ENCODE data around the gene AOPEP. TPM values are rescaled to one million over a fixed set of nuclear protein-coding genes. Genes with fewer than 3 reads are reported as not detected.
A peak's percentile ranks its signal among the peaks of the same experiment; 100 is the strongest.

The AOPEP gene
- total and polyA plus RNA-seq, 2 of the 13 experiments (the other 11 are each of a cell fraction or from before 2014, with no cell fraction given) = 22.2 to 41.6 TPM

- no peak for ATAC-seq
- Histone ChIP-seq H3K9me3 (ENCODE audit: low read length) (no peaks in the 10 kb centered on the region), H3K79me2 (ENCODE audit: insufficient read depth, low read length) (peaks cover 77% of the 10 kb centered on the region), H3K4me3 (replicated peaks in 1 of 3; ENCODE audit: insufficient read depth in 1 of 3, low read depth in 2 of 3, low read length in 3 of 3) (peak overlapping the region in 1 of 3 experiments; percentile 35; a peak in 1 of 6 replicates), H3K4me2 (ENCODE audit: low read depth, low read length) (peak overlapping the region; percentile 68), H2AFZ (ENCODE audit: low read length) (no peak overlapping the region), H3K9ac (ENCODE audit: insufficient read depth, low read depth, low read length) (peak overlapping the region; percentile 80), H3K27me3 (ENCODE audit: control insufficient read depth in 1 of 2, insufficient read depth in 2 of 2, low read length in 2 of 2) (no peaks in the 10 kb centered on the region), H3K36me3 (replicated peaks in 1 of 2; ENCODE audit: control insufficient read depth in 1 of 2, insufficient read depth in 2 of 2, low read length in 2 of 2) (peaks cover 12 to 51% of the 10 kb centered on the region in 2 experiments), H3K27ac (ENCODE audit: extremely low read length, insufficient read depth, low read length) (peak overlapping the region; percentile 94), H4K20me1 (ENCODE audit: insufficient read depth, low read length) (no peaks in the 10 kb centered on the region; the same call in 1 of the 2 replicates), H3K4me1 (ENCODE audit: insufficient read depth, low read length) (peaks cover 99% of the 10 kb centered on the region)
- ChIA-PET CTCF (ENCODE audit: low intra/inter-chr PET ratio, low total read pairs) (no interaction called here), POLR2A (interaction anchor here (0.9 to 6.0 kb wide), 12 partner anchors 10 to 100 kb away, joined by 3 to 83 read pairs (median 7); no protein-coding TSS in a partner anchor)
- TF ChIP-seq ARNT2 (CRISPR knock-in tag; IDR thresholded peaks at IDR 0.05; ENCODE audit: low read depth) (0 out of 2 replicates have a peak, but pooled peaks have one; percentile 28), KDM2A (CRISPR knock-in tag; IDR thresholded peaks at IDR 0.05; ENCODE audit: borderline replicate concordance, low read depth) (peak; percentile 2; the same call in 1 of the 2 replicates), SATB2 (CRISPR knock-in tag; IDR thresholded peaks at IDR 0.05) (no peak), NR2F6 (IDR thresholded peaks at IDR 0.05) (no peak), NR2F6 (CRISPR knock-in tag; IDR thresholded peaks at IDR 0.05) (no peak)
- no peak for DNase-seq (ENCODE audit: low spot score)
- 58% methylated on average over 5 of the region's 5 CpGs for WGBS (ENCODE audit: low lambda C conversion rate)
- BruUV-seq (replicated peaks) = no TSS peak
- in situ Hi-C loops (cut with HindIII; ENCODE audit: extremely low pct_ligation_motif_present, low pct_unique_long_range_greater_than_20kb) (no loop called here), intact Hi-C loops (cut with micrococcal nuclease; ENCODE audit: unreplicated experiment) (loop anchor here (1.0 to 2.0 kb wide), 3 partner anchors 9 to 239 kb away; no protein-coding TSS in a partner anchor)
- FAIRE-seq = no peak
Measured at GRCh38 chr9:95022657-95023056, 296.2 kb downstream of the AOPEP start.

GRCh38 chr9:95023217-95024003, 296.9 kb downstream of the AOPEP start:
- H3K4me3 ChIP-seq (replicated peaks in 1 of 3; ENCODE audit: insufficient read depth in 1 of 3, low read depth in 2 of 3, low read length in 3 of 3) = peak overlapping the region in 2 of 3 experiments; percentile 13 to 47; a peak in 3 of 6 replicates
- H3K27me3 ChIP-seq (ENCODE audit: control insufficient read depth in 1 of 2, insufficient read depth in 2 of 2, low read length in 2 of 2) = no peaks in the 10 kb centered on the region
- H3K9me3 ChIP-seq (ENCODE audit: low read length) = no peaks in the 10 kb centered on the region
- peaks cover 16 to 55% of the 10 kb centered on the region in 2 experiments for H3K36me3 ChIP-seq (replicated peaks in 1 of 2; ENCODE audit: control insufficient read depth in 1 of 2, insufficient read depth in 2 of 2, low read length in 2 of 2)
- peaks cover 77% of the 10 kb centered on the region for H3K79me2 ChIP-seq (ENCODE audit: insufficient read depth, low read length)
- H3K4me2 ChIP-seq (ENCODE audit: low read depth, low read length) = peak overlapping the region; percentile 68
- peak overlapping the region; percentile 94 for H3K27ac ChIP-seq (ENCODE audit: extremely low read length, insufficient read depth, low read length)
- H3K9ac ChIP-seq (ENCODE audit: insufficient read depth, low read depth, low read length) = peak overlapping the region; percentile 80
- DNase-seq (ENCODE audit: low spot score) (peak; percentile 95), FAIRE-seq (peak; percentile 58), ATAC-seq (peak; percentile 82)
- no peaks in the 10 kb centered on the region; the same call in 1 of the 2 replicates for H4K20me1 ChIP-seq (ENCODE audit: insufficient read depth, low read length)
- H3K4me1 ChIP-seq (ENCODE audit: insufficient read depth, low read length) = peaks cover 99% of the 10 kb centered on the region
- POLR2A ChIA-PET = interaction anchor here (0.5 to 6.0 kb wide), 19 partner anchors 9 to 124 kb away, joined by 3 to 83 read pairs (median 4); no protein-coding TSS in a partner anchor
- WGBS (ENCODE audit: low lambda C conversion rate) = 1% methylated on average over 8 of the region's 9 CpGs
- intact Hi-C loops (cut with micrococcal nuclease; ENCODE audit: unreplicated experiment) = loop anchor here (1.0 to 2.0 kb wide), 3 partner anchors 8 to 240 kb away; no protein-coding TSS in a partner anchor
- CTCF ChIA-PET (ENCODE audit: low intra/inter-chr PET ratio, low total read pairs) = no interaction called here
- in situ Hi-C loops (cut with HindIII; ENCODE audit: extremely low pct_ligation_motif_present, low pct_unique_long_range_greater_than_20kb) = no loop called here
- no peak overlapping the region for H2AFZ ChIP-seq (ENCODE audit: low read length)
- TSS peak; percentile 25 for BruUV-seq (replicated peaks)
- TF ChIP-seq NFIC (IDR thresholded peaks at IDR 0.05; ENCODE audit: low read length) (peak; percentile 84; the same call in 1 of the 2 replicates), ZNF570 (CRISPR knock-in tag; IDR thresholded peaks at IDR 0.05; ENCODE audit: borderline replicate concordance) (no peak), SMAD1 (CRISPR knock-in tag; IDR thresholded peaks at IDR 0.05; ENCODE audit: borderline replicate concordance, low read depth) (no peak), STAT6 (CRISPR knock-in tag; IDR thresholded peaks at IDR 0.05; ENCODE audit: borderline replicate concordance) (0 out of 2 replicates have a peak, but pooled peaks have one; percentile 75), SNRNP70 (IDR thresholded peaks at IDR 0.05; ENCODE audit: low read depth, low read length) (no peak), TIGD3 (CRISPR knock-in tag; IDR thresholded peaks at IDR 0.05; ENCODE audit: borderline replicate concordance) (no peak)
